Keratinocyte (primary cell): ENCODE results near the gene AHSP. TPM values are rescaled to one million over a fixed set of nuclear protein-coding genes. Genes with fewer than 3 reads are reported as not detected.

Experiments
- DNase-seq: peaks from one replicate; pipeline ENCODE4 v3.0.0-alpha.2; 2011; ENCODE audit warnings: low read depth, missing footprints, low spot score
- FAIRE-seq: peaks from 2 replicates; lab custom pipeline; 2011; peaks lifted over from hg19 to GRCh38; lab: Jason Lieb, UNC
- H2AFZ ChIP-seq: 2 replicates; pipeline ENCODE4 v1.6.0; 2012; ENCODE audit warnings: low read length, control low read depth, inconsistent platforms; ENCODE audit not compliant: control insufficient read depth
- H3K27ac ChIP-seq: 2 replicates; pipeline ENCODE4 v1.5.1; 2011; ENCODE audit warnings: low read length; ENCODE audit not compliant: control insufficient read depth, insufficient read depth
- H3K27me3 ChIP-seq: 3 replicates; pipeline ENCODE4 v1.6.0; 2011; ENCODE audit warnings: low read length; ENCODE audit not compliant: control insufficient read depth, insufficient read depth; ENCODE audit errors: extremely low read depth
- H3K36me3 ChIP-seq, 2 experiments: 2 replicates in 1 of 2; 3 replicates in 1 of 2; pipeline ENCODE4 v1.5.1; 2011; ENCODE audit warnings: low read length in 2 of 2, mild to moderate bottlenecking in 1 of 2; ENCODE audit not compliant: control insufficient read depth in 2 of 2, insufficient read depth in 2 of 2; ENCODE audit errors: extremely low read depth in 1 of 2
- H3K4me1 ChIP-seq: 3 replicates; pipeline ENCODE4 v1.5.1; 2011; ENCODE audit warnings: low read length; ENCODE audit not compliant: control insufficient read depth, insufficient read depth; ENCODE audit errors: extremely low read depth
- H3K4me2 ChIP-seq: 3 replicates; pipeline ENCODE4 v1.6.0; 2011; ENCODE audit warnings: low read depth, low read length; ENCODE audit not compliant: control insufficient read depth, insufficient read depth; ENCODE audit errors: extremely low read depth
- H3K4me3 ChIP-seq, 3 experiments: fragments of 200-600 bp in 1 of 3; sonication (generic) in 1 of 3; 2 replicates in 2 of 3; 3 replicates in 1 of 3; pipeline ENCODE4 v1.5.1; 2011 to 2016; ENCODE audit warnings: low read length in 3 of 3, mild to moderate bottlenecking in 3 of 3, control low read depth in 2 of 3, inconsistent platforms in 1 of 3, low read depth in 1 of 3, mixed read lengths in 1 of 3, mixed run types in 1 of 3, moderate library complexity in 1 of 3; ENCODE audit not compliant: control insufficient read depth in 2 of 3, insufficient read depth in 2 of 3; ENCODE audit errors: extremely low read depth in 1 of 3
- H3K79me2 ChIP-seq: 2 replicates; pipeline ENCODE4 v1.6.0; 2012; ENCODE audit warnings: low read length; ENCODE audit not compliant: control insufficient read depth, insufficient read depth
- H3K9ac ChIP-seq: 3 replicates; pipeline ENCODE4 v1.6.0; 2011; ENCODE audit warnings: low read length; ENCODE audit not compliant: control insufficient read depth, insufficient read depth; ENCODE audit errors: extremely low read depth
- H3K9me1 ChIP-seq: 3 replicates; pipeline ENCODE4 v1.6.0; 2011; ENCODE audit warnings: low read length; ENCODE audit not compliant: control insufficient read depth, insufficient read depth; ENCODE audit errors: extremely low read depth
- H3K9me3 ChIP-seq: 2 replicates; pipeline ENCODE4 v1.5.1; 2012; ENCODE audit warnings: low read depth, low read length; ENCODE audit not compliant: control insufficient read depth
- H4K20me1 ChIP-seq: 3 replicates; pipeline ENCODE4 v1.6.0; 2011; ENCODE audit warnings: low read length; ENCODE audit not compliant: control insufficient read depth, insufficient read depth; ENCODE audit errors: extremely low read depth
- EZH2 ChIP-seq: IDR thresholded peaks from one replicate; pipeline ENCODE4 v1.6.1; 2012; ENCODE audit warnings: inconsistent platforms, mild to moderate bottlenecking, low read length, moderate library complexity
- dilution Hi-C: fragments of 300-500 bp; cut with MboI; formaldehyde crosslinking; loops from one replicate; pipeline ENCODE4 v1.7.0; 2020; ENCODE audit warnings: low sequenced_read_pairs; ENCODE audit not compliant: extremely low pct_ligation_motif_present
- polyA plus RNA-seq, 5 experiments: library from polyadenylated mRNA; depleted of rRNA in 3 of 5; stranded (reverse) in 3 of 5; stranded (forward) in 1 of 5; unstranded in 1 of 5; fragments of >200 nt; gene quantifications; 1 replicate in 1 of 5; 2 replicates in 3 of 5; 3 replicates in 1 of 5; pipeline versions ENCODE4 v1.2.1 to v1.2.3, GENCODE V29; 2011 to 2012; ENCODE audit warnings: missing spikeins in 2 of 5, low read depth in 1 of 5, low replicate concordance in 1 of 5
- TF ChIP-seq, protein P1 (sequence below), 3 experiments: IDR thresholded peaks in 1 of 3; conservative IDR thresholded peaks in 1 of 3; optimal IDR thresholded peaks in 1 of 3; 2 replicates in 2 of 3; 3 replicates in 1 of 3; pipeline versions ENCODE3 to v1.5.1; 2011; ENCODE audit warnings: low read length in 3 of 3, mild to moderate bottlenecking in 3 of 3, moderate library complexity in 2 of 3, control low read depth in 1 of 3, inconsistent platforms in 1 of 3; ENCODE audit not compliant: insufficient read depth in 2 of 3; ENCODE audit errors: extremely low read depth in 1 of 3

Gene AHSP
- polyA plus RNA-seq, 1 donor (not counting 4 experiments of a cell fraction or from before 2014, with no cell fraction given): not detected

GRCh38 chr16:31519759-31520431 is 7.8 kb upstream of the AHSP start:
- dilution Hi-C loops: no loop called here
- H3K36me3 ChIP-seq: no peaks in the 10 kb centered on the region
- no peaks in the 10 kb centered on the region for H3K79me2 ChIP-seq
- no peak for FAIRE-seq
- H3K9me3 ChIP-seq: no peaks in the 10 kb centered on the region
- H3K27ac ChIP-seq: no peak overlapping the region
- no peak for TF ChIP-seq EZH2
- TF ChIP-seq, protein P1, sequence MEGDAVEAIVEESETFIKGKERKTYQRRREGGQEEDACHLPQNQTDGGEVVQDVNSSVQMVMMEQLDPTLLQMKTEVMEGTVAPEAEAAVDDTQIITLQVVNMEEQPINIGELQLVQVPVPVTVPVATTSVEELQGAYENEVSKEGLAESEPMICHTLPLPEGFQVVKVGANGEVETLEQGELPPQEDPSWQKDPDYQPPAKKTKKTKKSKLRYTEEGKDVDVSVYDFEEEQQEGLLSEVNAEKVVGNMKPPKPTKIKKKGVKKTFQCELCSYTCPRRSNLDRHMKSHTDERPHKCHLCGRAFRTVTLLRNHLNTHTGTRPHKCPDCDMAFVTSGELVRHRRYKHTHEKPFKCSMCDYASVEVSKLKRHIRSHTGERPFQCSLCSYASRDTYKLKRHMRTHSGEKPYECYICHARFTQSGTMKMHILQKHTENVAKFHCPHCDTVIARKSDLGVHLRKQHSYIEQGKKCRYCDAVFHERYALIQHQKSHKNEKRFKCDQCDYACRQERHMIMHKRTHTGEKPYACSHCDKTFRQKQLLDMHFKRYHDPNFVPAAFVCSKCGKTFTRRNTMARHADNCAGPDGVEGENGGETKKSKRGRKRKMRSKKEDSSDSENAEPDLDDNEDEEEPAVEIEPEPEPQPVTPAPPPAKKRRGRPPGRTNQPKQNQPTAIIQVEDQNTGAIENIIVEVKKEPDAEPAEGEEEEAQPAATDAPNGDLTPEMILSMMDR (optimal IDR thresholded peaks at IDR 0.05 in 1 of 3, IDR thresholded peaks at IDR 0.05 in 1 of 3, conservative IDR thresholded peaks at IDR 0.05 in 1 of 3; ENCODE audit: extremely low read depth in 1 of 3, insufficient read depth in 2 of 3, low read length in 3 of 3): no peak
- H3K4me1 ChIP-seq: no peaks in the 10 kb centered on the region
- no peak overlapping the region for H2AFZ ChIP-seq
- H3K9ac ChIP-seq: no peak overlapping the region
- no peaks in the 10 kb centered on the region for H4K20me1 ChIP-seq
- no peaks in the 10 kb centered on the region for H3K27me3 ChIP-seq
- DNase-seq: no peak
- no peak overlapping the region for H3K4me2 ChIP-seq
- H3K9me1 ChIP-seq: no peaks in the 10 kb centered on the region
- no peak overlapping the region for H3K4me3 ChIP-seq

GRCh38 chr16:31521368-31521767 is 6.3 kb upstream of the AHSP start:
- Histone ChIP-seq H3K9me1 (no peaks in the 10 kb centered on the region), H3K79me2 (no peaks in the 10 kb centered on the region), H2AFZ (no peak overlapping the region), H3K9ac (no peak overlapping the region), H3K27ac (no peak overlapping the region), H3K4me3 (no peak overlapping the region), H4K20me1 (no peaks in the 10 kb centered on the region), H3K36me3 (no peaks in the 10 kb centered on the region), H3K4me1 (no peaks in the 10 kb centered on the region), H3K27me3 (no peaks in the 10 kb centered on the region), H3K9me3 (no peaks in the 10 kb centered on the region), H3K4me2 (no peak overlapping the region)
- dilution Hi-C loops: no loop called here
- TF ChIP-seq, protein P1 (optimal IDR thresholded peaks at IDR 0.05 in 1 of 3, IDR thresholded peaks at IDR 0.05 in 1 of 3, conservative IDR thresholded peaks at IDR 0.05 in 1 of 3; ENCODE audit: extremely low read depth in 1 of 3, insufficient read depth in 2 of 3, low read length in 3 of 3): no peak
- TF ChIP-seq EZH2: no peak
- no peak for DNase-seq
- FAIRE-seq: no peak
